Measurements from ENCODE around the gene PCBP1.
"Not testable (repeated sequence)": the region's sequence is repeated elsewhere in the genome, so short reads cannot be mapped to it uniquely, and the experiment has no call there.

GRCh38 chr2:70101686-70102085 lies 14.4 kb downstream of the PCBP1 start:
- TF ChIP-seq, protein P1, sequence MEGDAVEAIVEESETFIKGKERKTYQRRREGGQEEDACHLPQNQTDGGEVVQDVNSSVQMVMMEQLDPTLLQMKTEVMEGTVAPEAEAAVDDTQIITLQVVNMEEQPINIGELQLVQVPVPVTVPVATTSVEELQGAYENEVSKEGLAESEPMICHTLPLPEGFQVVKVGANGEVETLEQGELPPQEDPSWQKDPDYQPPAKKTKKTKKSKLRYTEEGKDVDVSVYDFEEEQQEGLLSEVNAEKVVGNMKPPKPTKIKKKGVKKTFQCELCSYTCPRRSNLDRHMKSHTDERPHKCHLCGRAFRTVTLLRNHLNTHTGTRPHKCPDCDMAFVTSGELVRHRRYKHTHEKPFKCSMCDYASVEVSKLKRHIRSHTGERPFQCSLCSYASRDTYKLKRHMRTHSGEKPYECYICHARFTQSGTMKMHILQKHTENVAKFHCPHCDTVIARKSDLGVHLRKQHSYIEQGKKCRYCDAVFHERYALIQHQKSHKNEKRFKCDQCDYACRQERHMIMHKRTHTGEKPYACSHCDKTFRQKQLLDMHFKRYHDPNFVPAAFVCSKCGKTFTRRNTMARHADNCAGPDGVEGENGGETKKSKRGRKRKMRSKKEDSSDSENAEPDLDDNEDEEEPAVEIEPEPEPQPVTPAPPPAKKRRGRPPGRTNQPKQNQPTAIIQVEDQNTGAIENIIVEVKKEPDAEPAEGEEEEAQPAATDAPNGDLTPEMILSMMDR (IDR thresholded peaks at IDR 0.05; ENCODE audit: low read depth, low read length): not testable (repeated sequence)
- TF ChIP-seq, protein P2, sequence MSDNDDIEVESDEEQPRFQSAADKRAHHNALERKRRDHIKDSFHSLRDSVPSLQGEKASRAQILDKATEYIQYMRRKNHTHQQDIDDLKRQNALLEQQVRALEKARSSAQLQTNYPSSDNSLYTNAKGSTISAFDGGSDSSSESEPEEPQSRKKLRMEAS (IDR thresholded peaks at IDR 0.05; ENCODE audit: low read depth, low read length): not testable (repeated sequence)

Measured in NB4 (cell line).